B cell (primary cell): ENCODE results near the gene ISL2. TPM values are rescaled to one million over a fixed set of nuclear protein-coding genes. Genes with fewer than 3 reads are reported as not detected.

Experiments used
- ATAC-seq: fragments of 200-7000 bp; cut with Tn5 transposase; one replicate; pipeline ENCODE4 v1.10.0; 2021; ENCODE audit warnings: low read depth, mild to moderate bottlenecking, moderate number of reproducible peaks, moderate library complexity
- CTCF ChIA-PET: fragments of 350-600 bp; sonication (Branson Sonifier 250); formaldehyde crosslinking; loops from one replicate; lab custom pipeline; 2021; ENCODE audit warnings: antibody characterized with exemption, inconsistent platforms; lab: Charles Lee
- POLR2A ChIA-PET: fragments of 350-600 bp; sonication (Branson Sonifier 250); formaldehyde crosslinking; loops from one replicate; lab custom pipeline; 2021; ENCODE audit warnings: antibody characterized with exemption; lab: Charles Lee
- DNase-seq: peaks from one replicate; pipeline ENCODE4 v3.0.0; 2013
- H2AFZ ChIP-seq: 2 replicates; pipeline ENCODE4 v1.6.1; 2012; ENCODE audit warnings: mild to moderate bottlenecking, low read depth, low read length; ENCODE audit not compliant: insufficient read depth, poor library complexity, severe bottlenecking
- H3K27ac ChIP-seq, 2 donors: 1 replicate in 1 of 2; 2 replicates in 1 of 2; pipeline ENCODE4 v1.5.1; 2012 to 2013; ENCODE audit warnings: low read length in 2 of 2, mild to moderate bottlenecking in 2 of 2, moderate library complexity in 1 of 2
- H3K27me3 ChIP-seq, 4 experiments: fragments of 200-600 bp in 1 of 4; sonication (generic) in 1 of 4; replicated peaks in 1 of 4; 1 replicate in 2 of 4; 2 replicates in 2 of 4; pipeline versions ENCODE4 v1.6.1 to v1.7.0; 2013 to 2016; ENCODE audit warnings: low read length in 3 of 4, mild to moderate bottlenecking in 2 of 4, mixed read lengths in 1 of 4, moderate library complexity in 1 of 4; ENCODE audit not compliant: insufficient read depth in 4 of 4, control insufficient read depth in 3 of 4; ENCODE audit errors: control extremely low read depth in 1 of 4
- H3K36me3 ChIP-seq, 2 experiments: replicated peaks in 1 of 2; 1 replicate in 1 of 2; 2 replicates in 1 of 2; pipeline versions ENCODE4 v1.6.1 to v1.7.1; 2013; ENCODE audit warnings: low read length in 1 of 2; ENCODE audit not compliant: insufficient read depth in 2 of 2, control insufficient read depth in 1 of 2; ENCODE audit errors: control extremely low read depth in 1 of 2, extremely low read depth in 1 of 2
- H3K4me1 ChIP-seq, 2 donors: fragments of 200-600 bp in 1 of 2; sonication (generic) in 1 of 2; 1 replicate in 1 of 2; 2 replicates in 1 of 2; pipeline versions ENCODE4 v1.5.1 to v1.6.1; 2013 to 2017; ENCODE audit warnings: low read length in 2 of 2; ENCODE audit not compliant: control insufficient read depth in 2 of 2, insufficient read depth in 2 of 2
- H3K4me2 ChIP-seq: replicated peaks from 2 replicates; pipeline ENCODE3; 2012; ENCODE audit warnings: mild to moderate bottlenecking, low read depth, low read length; ENCODE audit not compliant: poor library complexity, severe bottlenecking
- H3K4me3 ChIP-seq, 5 experiments: fragments of 200-600 bp in 1 of 5; sonication (generic) in 1 of 5; 1 replicate in 3 of 5; 2 replicates in 2 of 5; pipeline versions ENCODE4 v1.5.1 to v1.7.0; 2011 to 2016; ENCODE audit warnings: low read length in 4 of 5, mild to moderate bottlenecking in 4 of 5, low read depth in 2 of 5, control low read depth in 1 of 5, moderate library complexity in 1 of 5; ENCODE audit not compliant: insufficient read depth in 1 of 5; ENCODE audit errors: control extremely low read depth in 1 of 5, extremely low read depth in 1 of 5
- H3K79me2 ChIP-seq: fragments of 200-600 bp; sonication (generic); one replicate; pipeline ENCODE4 v1.6.0; 2016; ENCODE audit warnings: low read length; ENCODE audit not compliant: control insufficient read depth, insufficient read depth
- H3K9ac ChIP-seq: fragments of 200-600 bp; sonication (generic); 2 replicates; pipeline ENCODE4 v1.6.1; 2017; ENCODE audit warnings: mild to moderate bottlenecking, low read length, moderate library complexity
- H3K9me3 ChIP-seq, 3 donors: one replicate each; pipeline versions ENCODE4 v1.6.1 to v1.7.1; 2013; ENCODE audit warnings: low read length in 2 of 3; ENCODE audit not compliant: control insufficient read depth in 2 of 3, insufficient read depth in 1 of 3; ENCODE audit errors: control extremely low read depth in 1 of 3
- H4K20me1 ChIP-seq: 2 replicates; pipeline ENCODE4 v1.6.0; 2012; ENCODE audit warnings: mild to moderate bottlenecking, low read length; ENCODE audit not compliant: insufficient read depth, control insufficient read depth, poor library complexity, severe bottlenecking
- H3K27ac Mint-ChIP-seq: one replicate; pipeline ENCODE4 v1.8.0; 2021; ENCODE audit warnings: mixed read lengths
- H3K27me3 Mint-ChIP-seq: one replicate; pipeline ENCODE4 v1.8.0; 2021; ENCODE audit warnings: mixed read lengths
- H3K4me1 Mint-ChIP-seq: one replicate; pipeline ENCODE4 v1.8.0; 2021; ENCODE audit warnings: mixed read lengths
- H3K4me3 Mint-ChIP-seq: one replicate; pipeline ENCODE4 v1.8.0; 2021; ENCODE audit warnings: mixed read lengths
- H3K9me3 Mint-ChIP-seq: one replicate; pipeline ENCODE4 v1.8.0; 2022; ENCODE audit warnings: mixed read lengths; ENCODE audit not compliant: insufficient read depth
- EZH2 ChIP-seq: IDR thresholded peaks from 2 replicates; pipeline ENCODE4 v1.6.1; 2012; ENCODE audit warnings: borderline replicate concordance, low read depth, mild to moderate bottlenecking, moderate library complexity, low read length; ENCODE audit not compliant: insufficient read depth, poor library complexity, severe bottlenecking
- WGBS: methylation state at CpG from one replicate; pipeline ENCODE4 v1.1.5; 2013; ENCODE audit warnings: missing lambda C conversion rate; ENCODE audit not compliant: insufficient coverage; 5-methylcytosine and 5-hydroxymethylcytosine counted together
- intact Hi-C: fragments of 100-400 bp; cut with micrococcal nuclease; formaldehyde crosslinking; loops from one replicate; pipeline ENCODE4 v1.10.0; 2022
- polyA plus RNA-seq: library from polyadenylated mRNA; depleted of rRNA; stranded (reverse); fragments of >200 nt; gene quantifications from 2 replicates; pipeline ENCODE4 v1.2.3, GENCODE V29; 2012
- total RNA-seq, 2 donors: library from RNA; stranded (reverse); fragments of 120-200 nt in 1 of 2; gene quantifications; 1 replicate in 1 of 2; 2 replicates in 1 of 2; pipeline versions ENCODE4 v1.2.3 to v1.2.4, GENCODE V29; 2013 to 2022
- TF ChIP-seq, protein P1 (sequence below): fragments of 200-600 bp; IDR thresholded peaks from one replicate; pipeline ENCODE4 v1.8.0; 2022; ENCODE audit warnings: antibody characterized with exemption, mild to moderate bottlenecking

The ISL2 gene
- total and polyA plus RNA-seq, 2 donors (not counting 1 experiment from before 2014, with no cell fraction given), result 0.59 to 1.8 TPM

DNA sequence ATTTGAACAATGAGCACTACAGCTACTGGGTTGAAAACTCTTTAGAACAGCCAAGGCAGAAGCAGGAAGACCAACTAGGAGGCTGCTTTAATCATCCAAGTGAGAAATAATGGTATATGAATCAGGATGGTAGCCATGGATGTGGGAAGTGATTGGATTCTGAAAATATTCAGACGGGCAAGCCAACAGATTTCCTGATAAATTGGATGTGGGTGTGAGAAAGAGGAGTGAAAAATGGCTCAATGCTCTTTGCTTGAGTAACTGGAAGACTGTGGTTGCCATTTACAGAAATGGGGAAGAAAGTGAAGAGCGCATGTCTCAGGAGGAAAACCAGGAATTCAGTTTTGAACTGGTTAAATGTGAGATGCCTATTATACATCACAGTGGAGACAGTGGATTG is 50.4 kb downstream of the ISL2 start:
- Histone ChIP-seq H2AFZ (no peak overlapping the region), H4K20me1 (no peaks in the 10 kb centered on the region), H3K4me1 (no peaks in the 10 kb centered on the region), H3K36me3 (no peaks in the 10 kb centered on the region), H3K79me2 (no peaks in the 10 kb centered on the region), H3K9ac (no peak overlapping the region), H3K4me3 (no peak overlapping the region), H3K27me3 (no peaks in the 10 kb centered on the region), H3K27ac (no peak overlapping the region), H3K4me2 (no peak overlapping the region), H3K9me3 (no peaks in the 10 kb centered on the region)
- no peak overlapping the region for H3K4me3 Mint-ChIP-seq
- CTCF ChIA-PET, result no interaction called here
- TF ChIP-seq, protein P1, sequence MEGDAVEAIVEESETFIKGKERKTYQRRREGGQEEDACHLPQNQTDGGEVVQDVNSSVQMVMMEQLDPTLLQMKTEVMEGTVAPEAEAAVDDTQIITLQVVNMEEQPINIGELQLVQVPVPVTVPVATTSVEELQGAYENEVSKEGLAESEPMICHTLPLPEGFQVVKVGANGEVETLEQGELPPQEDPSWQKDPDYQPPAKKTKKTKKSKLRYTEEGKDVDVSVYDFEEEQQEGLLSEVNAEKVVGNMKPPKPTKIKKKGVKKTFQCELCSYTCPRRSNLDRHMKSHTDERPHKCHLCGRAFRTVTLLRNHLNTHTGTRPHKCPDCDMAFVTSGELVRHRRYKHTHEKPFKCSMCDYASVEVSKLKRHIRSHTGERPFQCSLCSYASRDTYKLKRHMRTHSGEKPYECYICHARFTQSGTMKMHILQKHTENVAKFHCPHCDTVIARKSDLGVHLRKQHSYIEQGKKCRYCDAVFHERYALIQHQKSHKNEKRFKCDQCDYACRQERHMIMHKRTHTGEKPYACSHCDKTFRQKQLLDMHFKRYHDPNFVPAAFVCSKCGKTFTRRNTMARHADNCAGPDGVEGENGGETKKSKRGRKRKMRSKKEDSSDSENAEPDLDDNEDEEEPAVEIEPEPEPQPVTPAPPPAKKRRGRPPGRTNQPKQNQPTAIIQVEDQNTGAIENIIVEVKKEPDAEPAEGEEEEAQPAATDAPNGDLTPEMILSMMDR, result no peak
- TF ChIP-seq EZH2, result no peak
- no peak overlapping the region for H3K27ac Mint-ChIP-seq
- no peaks in the 10 kb centered on the region for H3K4me1 Mint-ChIP-seq
- intact Hi-C loops, result no loop called here
- 94% methylated on average over 2 of the region's 2 CpGs for WGBS
- no peaks in the 10 kb centered on the region for H3K27me3 Mint-ChIP-seq
- POLR2A ChIA-PET, result no interaction called here
- no peaks in the 10 kb centered on the region for H3K9me3 Mint-ChIP-seq
- DNase-seq, result no peak
- ATAC-seq, result no peak

DNA sequence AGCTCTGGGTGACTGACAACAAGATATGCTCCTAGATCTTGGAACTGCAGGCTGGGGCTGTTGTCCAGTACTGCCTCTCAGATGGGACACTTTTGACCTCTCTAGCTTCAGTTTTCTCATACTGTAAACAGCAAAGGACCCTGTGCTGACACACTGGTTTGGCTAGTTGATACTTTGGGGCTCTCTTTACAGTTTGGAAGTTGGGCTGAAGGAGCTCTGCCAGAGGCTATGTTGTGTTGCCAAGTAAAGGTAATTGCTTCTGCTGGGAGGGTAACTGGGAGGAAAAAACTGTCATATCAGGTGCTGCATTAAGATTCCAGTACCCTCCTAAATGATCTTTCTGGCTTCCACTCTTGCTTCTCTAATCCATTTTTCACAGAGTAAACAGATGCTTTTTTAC is 54.0 kb downstream of the ISL2 start:
- TF ChIP-seq, protein P1, result no peak
- TF ChIP-seq EZH2, result no peak
- Histone ChIP-seq H3K27ac (no peak overlapping the region), H3K36me3 (no peaks in the 10 kb centered on the region), H3K4me3 (no peak overlapping the region), H2AFZ (no peak overlapping the region), H3K9ac (no peak overlapping the region), H3K4me2 (no peak overlapping the region), H3K4me1 (no peaks in the 10 kb centered on the region), H3K27me3 (no peaks in the 10 kb centered on the region), H3K79me2 (no peaks in the 10 kb centered on the region), H3K9me3 (no peaks in the 10 kb centered on the region), H4K20me1 (no peaks in the 10 kb centered on the region)
- POLR2A ChIA-PET, result no interaction called here
- Mint-ChIP-seq H3K27me3 (no peaks in the 10 kb centered on the region), H3K4me1 (no peaks in the 10 kb centered on the region), H3K9me3 (no peaks in the 10 kb centered on the region), H3K27ac (no peak overlapping the region), H3K4me3 (no peak overlapping the region)
- CTCF ChIA-PET, result no interaction called here
- intact Hi-C loops, result no loop called here
- no peak for DNase-seq
- no peak for ATAC-seq
